GM23248 (cell line): ENCODE measurements around the gene CGNL1.

Experiments
- EZH2 ChIP-seq: fragments of 200-600 bp; sonication (generic); IDR thresholded peaks from 2 replicates; pipeline ENCODE4 v1.6.1; 2018; ENCODE audit warnings: antibody characterized with exemption, mild to moderate bottlenecking; ENCODE audit not compliant: insufficient read depth, poor library complexity, severe bottlenecking
- EZH2phosphoT487 ChIP-seq: fragments of 200-600 bp; sonication (generic); IDR thresholded peaks from 2 replicates; pipeline ENCODE4 v1.6.1; 2018; ENCODE audit warnings: antibody characterized with exemption, moderate library complexity, mild to moderate bottlenecking, low read depth; ENCODE audit not compliant: insufficient read depth

GRCh38 chr15:57391537-57391936 lies 15.2 kb downstream of the CGNL1 start:
- no peak for TF ChIP-seq EZH2
- TF ChIP-seq EZH2phosphoT487: no peak
